ENCODE measurements around the gene HOXC6.

HOXC6 gene

DNA sequence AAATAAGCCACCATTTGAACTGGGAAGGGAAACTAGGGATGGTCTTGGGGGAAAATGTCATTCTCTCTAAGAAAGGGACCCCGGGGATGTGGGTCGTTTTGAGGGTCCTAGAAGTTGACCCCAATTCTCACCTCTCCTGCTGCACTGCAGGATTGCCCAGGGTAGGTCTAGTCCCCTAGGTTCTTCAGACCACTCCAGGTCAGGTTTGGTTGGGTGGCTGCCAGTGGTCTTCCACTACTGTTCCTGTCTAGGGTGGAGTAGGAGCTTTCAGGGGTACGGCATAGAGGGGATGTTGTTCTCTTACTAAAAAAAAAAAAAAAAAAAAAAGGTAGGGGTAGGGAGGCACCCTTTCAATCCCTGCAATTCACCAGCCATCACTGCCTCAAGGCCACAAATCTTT, 12.2 kb upstream of the HOXC6 start:
- DNase-seq (ENCODE audit: low spot score) = no peak

DNA sequence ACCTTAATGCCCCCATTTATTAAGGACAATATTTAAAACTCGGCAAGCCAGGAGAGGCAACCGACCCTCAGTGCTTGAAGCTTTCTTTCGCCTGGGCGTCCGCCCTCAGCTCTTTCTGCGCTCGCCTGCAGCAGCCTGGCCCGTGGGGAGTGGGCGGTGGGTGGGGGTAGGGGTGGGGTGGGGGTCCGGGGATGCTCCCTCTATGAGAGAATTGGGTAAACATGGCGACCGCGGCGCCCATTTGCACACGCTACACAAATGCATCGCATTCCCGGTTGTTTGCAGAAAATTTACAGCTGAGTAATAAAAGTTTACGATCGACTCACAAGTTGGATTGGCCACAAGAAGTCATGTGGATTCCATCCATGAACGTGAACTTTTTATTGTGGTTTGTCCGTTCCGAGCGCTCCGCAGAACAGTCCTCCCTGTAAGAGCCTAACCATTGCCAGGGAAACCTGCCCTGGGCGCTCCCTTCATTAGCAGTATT, 11.7 kb upstream of the HOXC6 start:
- no peak for DNase-seq (ENCODE audit: low spot score)

DNA sequence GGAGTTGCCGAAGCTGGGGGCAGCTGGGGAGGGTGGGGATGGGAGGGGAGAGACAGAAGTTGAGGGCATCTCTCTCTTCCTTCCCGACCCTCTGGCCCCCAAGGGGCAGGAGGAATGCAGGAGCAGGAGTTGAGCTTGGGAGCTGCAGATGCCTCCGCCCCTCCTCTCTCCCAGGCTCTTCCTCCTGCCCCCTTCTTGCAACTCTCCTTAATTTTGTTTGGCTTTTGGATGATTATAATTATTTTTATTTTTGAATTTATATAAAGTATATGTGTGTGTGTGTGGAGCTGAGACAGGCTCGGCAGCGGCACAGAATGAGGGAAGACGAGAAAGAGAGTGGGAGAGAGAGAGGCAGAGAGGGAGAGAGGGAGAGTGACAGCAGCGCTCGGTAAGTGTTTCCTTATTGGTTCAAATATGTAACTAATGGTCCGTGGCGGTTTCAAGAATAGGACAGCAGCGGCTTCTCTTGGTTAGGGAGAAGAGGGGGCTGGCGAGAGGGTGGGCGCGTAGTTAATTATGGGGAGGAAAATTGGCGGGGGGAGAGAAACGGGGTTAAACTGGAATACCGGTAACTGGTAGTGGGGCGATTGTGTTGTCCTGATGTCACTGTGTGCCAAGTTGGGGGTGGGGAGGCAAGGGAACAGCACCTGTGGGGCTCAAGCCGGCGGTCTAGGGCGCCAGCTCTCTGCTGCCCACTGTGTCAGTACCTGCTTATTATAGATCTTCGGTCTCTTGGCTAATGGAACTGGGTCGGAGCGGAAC, 11.0 kb upstream of the HOXC6 start:
- peak; percentile 59 for DNase-seq (ENCODE audit: low spot score)

DNA sequence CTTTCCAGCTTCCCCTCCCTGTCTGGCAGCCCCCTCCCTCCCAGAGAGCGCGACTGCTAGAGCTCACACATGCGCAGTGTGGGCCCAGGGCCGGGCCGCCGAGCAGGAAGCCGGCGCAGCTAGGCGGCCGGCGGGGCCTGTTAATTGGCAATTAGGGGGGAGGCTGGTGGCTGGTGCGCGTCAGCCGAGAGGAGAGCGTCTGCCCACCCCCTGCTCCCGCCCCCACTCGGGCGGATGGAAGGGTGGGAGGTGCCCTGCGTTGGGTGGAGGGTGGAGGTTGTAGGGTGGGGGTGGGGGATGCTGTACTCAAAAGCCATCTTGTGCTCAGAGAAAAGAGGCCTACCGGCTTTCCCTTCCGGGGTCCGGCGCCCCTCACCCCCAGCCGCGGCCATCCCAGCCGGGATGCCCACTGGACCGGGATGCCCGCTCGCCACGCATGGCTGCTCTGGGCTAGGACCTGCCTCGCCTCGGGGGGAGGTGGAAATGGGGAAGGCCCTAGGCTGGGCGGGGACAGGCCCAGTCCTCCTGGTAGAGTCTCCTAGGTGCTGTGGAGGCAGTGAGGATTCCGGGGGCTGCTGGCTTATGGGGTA, 10.3 kb upstream of the HOXC6 start:
- peak; percentile 95 for DNase-seq (ENCODE audit: low spot score)

DNA sequence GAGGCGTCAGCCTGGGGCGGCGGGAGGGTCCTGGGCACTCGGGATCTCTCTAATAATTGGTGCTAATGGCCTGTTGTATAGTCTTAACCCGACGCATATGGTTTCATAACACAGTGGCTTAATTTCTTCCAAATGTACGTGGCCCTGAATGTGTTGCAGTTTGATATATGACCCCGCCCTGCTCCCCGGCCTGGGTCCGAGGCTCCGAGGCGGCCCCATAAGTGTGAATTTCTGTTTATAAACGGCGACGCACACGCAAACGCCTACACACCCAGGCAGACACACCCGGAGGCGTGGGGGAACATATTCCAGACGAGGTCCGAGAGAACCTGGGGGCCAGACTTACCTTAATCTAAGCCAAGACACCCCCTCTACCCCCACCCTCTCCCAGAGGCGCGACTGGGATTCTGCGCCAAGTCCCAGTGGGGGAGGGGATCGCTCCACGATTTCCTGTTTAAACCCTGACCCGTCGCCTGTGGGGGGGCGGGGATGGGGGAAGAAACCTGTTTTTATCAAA, 9.7 kb upstream of the HOXC6 start:
- DNase-seq (ENCODE audit: low spot score) = no peak

DNA sequence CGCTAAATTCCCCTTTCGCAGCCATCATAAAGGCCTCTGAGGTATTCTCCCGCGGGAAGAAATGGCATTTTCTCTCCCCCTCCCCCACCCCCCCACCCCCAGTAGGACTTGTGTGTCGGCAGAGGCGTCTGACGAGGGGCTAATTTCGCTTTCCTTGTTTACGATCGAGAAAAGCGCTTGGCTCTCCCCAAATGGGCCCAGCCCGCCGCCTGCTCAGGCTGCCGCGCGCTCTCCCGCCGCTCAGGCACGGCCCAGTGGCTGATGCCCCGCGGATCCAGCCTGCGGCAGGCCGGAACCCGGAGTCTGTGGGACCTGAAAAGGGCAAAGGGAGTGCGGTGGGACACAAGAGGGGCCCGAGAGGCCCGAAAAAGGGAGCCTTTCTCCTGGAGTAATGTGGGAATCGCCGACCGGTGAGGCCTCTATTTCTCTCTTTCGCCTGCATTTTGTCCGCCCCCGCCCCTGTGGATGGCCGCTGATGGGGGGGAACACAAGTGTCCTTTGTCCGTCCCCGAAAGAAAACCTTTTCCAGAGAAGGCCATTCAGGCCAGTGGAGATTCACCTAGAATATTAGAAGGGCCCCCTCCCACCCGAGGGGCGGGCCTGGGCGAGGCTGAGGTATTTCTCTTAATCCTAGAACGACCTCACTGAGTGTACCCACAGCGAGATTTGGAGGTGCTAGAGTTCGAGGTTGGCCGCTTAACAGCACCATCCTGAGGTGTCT, 9.0 kb upstream of the HOXC6 start:
- no peak for DNase-seq (ENCODE audit: low spot score)

DNA sequence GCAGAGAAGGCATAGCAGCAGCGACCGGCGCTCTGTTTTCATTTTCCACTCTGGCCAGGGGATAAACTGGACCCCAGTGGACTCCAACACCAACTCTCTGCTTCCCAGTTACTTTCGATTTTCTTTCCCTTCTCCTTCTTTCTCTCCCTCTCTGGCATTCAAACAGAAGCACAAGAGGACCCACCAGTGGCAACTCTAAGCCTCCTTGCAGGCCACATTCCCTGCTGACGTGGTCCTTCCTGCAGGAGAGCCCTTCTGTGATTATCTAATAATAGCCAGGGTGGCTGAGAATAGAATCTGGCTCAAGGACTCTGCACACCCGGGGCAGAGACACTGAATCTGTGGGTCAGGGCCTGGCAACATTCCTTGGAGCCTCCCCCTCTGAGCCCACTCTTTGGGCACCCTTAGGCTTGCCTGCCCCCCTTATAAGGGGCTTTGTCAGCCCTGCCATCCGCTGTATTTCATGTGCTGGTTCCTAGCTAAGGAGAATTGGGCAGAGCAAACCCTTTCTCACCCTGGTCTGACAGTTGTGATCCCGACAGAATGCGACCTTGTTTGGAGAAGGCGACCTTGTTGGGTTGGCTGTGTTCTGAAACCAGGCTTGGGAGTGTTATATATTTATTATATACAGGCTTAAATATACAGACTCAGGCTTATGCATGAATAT, 8.2 kb upstream of the HOXC6 start:
- no peak for DNase-seq (ENCODE audit: low spot score)

DNA sequence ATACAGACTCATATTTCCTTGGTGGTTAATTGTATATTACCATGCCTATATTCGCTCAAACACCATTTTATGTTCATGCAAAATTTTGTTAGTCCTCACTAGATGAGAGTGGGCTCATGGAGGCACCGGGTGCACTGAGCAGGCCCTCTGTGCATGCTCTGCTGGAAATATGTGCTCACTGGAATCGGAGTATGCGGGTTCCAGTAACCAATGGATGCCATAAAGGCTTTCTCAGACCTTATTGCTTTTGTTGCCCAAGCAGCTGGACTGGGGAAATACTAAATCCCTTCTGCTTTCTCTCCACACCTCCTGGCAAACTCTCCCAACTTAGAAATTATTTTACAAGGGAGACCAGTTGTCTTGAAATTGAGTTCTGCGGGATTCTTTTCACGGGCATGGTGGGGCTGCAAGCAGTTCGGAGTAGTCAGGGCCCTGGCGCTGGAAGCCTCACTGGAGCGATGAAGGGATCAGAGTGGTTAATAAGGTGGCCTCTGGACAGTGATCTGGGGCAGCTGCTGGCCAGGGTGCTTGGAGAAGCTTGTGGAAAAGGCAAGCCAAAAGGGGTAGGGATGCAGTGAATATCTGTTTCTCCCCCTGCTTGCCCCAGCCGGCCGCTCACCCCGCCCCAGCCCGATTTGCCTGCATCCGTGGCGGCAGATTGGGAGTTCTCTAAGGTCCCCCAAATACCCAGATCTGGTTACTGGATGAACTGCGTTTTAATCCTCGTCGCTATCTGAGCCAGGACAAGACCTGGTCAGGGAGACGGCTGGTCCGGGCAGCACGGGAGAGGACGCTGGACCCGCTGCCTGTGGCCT, 7.4 kb upstream of the HOXC6 start:
- DNase-seq (ENCODE audit: low spot score) = no peak

DNA sequence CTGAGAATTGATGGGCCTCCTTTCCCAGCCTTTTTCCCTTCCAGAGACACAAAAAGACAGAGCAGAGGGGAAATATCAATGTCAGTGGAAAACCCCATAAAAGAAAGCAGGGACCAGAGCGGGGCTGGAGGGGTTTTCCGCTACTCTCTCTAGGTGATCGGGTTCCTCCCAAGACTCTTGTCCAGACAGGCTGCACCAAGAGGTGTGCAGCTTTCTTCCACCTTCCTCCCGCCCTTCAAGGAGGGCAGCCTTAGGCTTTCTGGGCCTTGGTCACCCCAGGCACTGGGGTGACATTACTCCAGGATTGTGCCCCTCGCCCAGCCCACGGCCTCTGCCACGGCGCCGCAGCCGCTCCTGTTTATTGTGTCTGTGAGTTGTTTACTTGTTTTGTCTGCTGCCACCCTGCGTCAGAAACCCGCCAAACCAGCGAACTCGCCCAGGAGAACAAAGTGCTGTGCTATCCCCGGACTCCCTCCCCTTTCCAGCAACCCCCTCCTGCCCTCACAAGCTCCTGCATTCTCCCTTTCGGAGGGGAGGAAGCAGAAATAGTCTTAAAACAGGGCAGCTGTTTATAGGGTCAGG, 6.7 kb upstream of the HOXC6 start:
- DNase-seq (ENCODE audit: low spot score) = no peak

DNA sequence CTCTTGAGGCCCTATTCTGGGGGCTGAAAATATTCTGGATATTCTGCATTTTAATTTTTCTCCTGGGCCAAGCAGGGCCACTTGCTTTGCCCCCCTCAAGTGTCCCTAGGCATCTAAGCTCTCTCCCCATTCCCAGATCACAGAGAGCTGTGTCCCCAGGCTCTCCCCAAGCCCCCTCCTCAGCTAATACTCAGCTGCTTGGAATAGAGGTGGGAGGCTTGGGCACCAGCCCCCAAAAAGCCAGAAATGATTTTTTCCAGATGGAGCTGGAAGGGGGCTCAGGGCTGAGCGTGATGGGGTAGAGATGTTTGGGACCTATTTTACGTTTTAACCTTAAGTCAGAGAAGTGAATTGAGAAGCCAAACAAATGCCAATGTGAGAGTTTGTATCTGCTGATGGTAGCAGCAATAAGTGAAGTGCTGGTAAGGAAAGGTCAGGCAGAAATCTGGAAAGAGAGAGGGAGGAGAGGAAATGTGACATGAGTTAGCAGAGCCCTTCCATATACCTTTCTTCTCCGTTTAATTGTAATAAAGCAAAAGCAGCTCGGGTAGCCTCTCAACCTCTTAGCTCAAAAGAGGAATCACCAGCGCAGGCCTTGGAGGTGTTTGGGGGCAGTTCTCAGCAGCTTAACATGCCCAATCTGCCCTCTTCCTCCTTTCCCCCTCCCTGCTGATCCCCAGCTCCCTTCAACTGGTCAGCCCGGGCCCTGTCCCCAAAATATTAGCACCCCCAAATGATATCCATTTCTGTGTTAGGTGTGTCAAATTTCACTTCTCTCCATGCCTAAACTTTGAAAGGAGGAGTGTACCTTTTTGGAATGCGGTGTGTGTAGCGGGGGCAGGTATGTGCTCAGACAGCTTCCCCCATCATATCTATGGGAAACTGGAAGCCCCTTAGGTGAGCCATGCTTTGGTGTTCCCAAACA, 5.0 kb upstream of the HOXC6 start:
- DNase-seq (ENCODE audit: low spot score) = no peak

DNA sequence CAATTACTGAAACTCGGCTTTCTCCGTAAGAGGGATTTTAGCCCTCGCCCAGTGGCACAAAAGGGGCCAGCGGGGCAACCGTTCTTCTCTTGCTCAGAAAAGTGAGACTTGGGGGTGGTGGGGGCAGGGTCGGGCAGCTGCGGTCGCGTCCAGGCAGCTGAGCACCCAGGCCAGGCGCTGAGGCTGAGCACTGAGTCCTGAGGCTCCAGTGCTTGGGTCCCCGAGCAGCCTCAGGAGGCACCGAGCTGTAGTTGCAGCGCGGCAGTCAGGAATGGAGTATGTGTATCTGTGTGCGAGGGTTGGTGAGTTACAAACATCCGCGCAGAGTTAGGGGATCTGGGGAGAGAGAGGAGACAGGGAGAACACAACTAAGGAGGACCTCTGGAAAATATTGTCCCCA, 4.1 kb upstream of the HOXC6 start:
- no peak for DNase-seq (ENCODE audit: low spot score)

DNA sequence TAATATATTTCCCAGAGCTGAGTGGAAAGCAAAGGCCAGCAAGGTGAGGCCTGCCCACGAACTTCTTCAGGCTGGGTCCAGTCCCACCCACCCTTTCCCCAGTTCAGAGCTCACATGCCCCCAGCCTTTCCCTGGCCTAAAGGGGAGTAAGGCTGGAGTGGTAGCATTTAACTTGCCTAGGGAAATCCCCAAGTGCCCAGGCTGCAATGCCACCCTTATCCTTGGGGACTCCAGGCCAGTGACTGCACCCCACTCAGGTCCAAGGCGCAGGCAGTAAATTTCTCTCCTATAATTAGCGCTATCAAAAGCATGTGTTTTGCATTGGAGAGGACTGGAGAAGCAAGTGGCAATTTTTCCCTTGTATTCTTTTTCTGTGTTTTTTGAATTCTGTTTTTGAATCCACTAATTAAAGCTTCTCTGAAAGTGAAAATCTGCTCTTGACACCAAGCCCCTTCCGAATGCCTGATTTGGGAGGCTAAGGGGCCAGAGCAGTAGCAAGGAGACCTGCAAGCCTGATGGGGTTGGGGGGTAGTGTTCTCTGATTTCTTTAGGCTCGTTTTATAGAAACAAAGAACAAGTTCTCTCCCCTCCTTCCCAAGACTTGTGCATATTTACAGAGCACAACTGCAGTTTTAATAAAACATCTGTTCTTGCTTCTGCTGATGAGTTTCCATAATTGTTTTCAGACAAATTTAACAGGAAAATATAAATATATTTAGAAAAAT, 3.5 kb upstream of the HOXC6 start:
- DNase-seq (ENCODE audit: low spot score) = no peak

DNA sequence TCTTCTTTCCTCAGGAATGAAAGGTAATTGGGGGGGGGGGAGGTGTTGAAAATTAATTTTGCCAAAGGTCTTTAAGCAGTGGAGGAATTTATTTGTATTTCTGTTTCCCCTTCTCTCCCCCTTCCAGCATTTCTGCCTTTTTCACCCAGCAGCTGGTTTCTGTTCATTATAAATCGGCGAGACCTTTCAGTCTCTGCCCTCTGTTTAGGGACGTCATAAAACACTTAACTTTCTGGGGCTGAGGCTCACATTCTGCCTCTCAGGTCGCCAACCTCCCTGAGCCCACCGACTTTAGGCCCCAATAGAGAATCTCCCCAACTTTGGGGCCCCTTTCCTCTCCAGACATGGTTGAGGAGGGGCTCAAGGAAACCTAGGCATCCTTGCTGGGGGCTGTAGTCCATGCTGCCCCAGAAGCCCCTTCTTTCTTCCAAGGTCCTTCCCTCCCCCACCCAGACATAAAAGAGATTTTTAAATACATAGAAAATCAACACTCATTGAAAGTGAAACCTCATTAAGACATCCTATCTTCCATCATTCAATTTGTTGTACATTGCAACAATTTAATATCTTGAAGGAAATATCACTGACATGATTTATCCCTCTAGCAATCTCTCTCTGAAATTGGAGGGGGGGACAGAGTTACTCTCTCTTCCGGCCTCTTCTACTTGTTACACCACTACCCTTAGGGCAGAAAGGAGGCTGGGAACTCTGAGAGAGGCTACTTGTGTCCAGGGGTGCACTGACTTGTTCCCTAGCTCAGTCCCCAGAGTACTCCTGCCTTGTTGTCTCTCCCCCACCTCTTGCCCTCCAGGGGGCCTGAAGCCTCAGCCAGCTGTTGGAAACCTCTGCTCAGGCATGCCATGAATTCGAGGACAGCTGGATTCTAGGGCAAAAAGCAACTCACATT, 2.5 kb upstream of the HOXC6 start:
- no peak for DNase-seq (ENCODE audit: low spot score)

DNA sequence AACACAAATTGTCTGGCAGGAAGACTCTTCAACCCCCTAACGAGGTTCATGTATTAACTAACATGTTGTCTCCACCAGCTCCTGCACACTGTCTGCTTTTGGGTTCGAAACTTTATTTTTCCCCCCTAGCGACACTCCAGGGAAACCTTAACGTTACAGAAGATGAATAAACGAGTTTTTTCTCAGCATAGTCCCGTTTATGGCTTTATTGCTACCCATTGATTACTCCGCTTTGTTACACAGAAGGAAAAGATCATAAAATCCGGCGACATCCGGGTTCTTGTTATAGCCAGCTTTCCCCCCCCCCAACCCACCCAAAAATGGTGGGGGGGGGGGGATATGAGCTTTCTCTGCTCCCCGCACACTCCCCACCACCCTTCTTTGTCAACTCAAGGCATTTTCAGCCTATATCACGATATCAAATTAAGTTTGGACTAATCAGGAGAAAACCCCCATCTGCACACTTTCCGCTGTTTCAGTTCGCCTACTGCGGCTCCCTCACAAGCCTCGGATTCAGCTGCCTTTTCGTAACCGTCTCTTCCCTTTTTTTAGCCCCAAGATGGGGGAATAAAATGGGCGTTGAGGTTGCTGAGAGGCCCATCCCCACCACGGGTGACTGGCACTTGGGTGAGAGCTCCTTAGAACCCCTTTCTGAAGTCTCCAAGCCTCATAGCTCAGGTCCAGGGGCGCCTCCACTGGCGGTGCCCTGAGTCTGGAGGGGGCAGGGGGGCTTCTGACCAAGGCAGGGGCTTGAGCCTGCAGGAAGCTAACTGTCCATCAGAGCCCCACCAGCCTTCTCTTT, 1.4 kb upstream of the HOXC6 start:
- no peak for DNase-seq (ENCODE audit: low spot score)

DNA sequence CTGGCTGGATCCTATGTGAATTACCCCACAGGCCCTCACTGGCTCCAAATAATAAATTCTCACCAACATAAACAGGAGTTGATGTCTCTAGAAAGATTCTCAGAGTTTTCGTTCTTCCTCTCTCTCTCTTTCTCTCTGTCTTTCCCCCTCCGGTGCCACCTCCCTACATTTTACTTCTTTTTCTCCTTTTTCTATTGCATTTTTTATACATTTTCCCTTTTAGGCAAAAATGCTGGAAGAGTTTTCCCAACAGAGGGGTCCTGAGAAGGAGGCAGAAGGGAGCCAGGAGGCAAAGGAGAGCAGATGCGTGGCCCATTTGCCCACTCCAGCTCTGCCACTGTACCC, 826 bp upstream of the HOXC6 start:
- DNase-seq (ENCODE audit: low spot score) = no peak

DNA sequence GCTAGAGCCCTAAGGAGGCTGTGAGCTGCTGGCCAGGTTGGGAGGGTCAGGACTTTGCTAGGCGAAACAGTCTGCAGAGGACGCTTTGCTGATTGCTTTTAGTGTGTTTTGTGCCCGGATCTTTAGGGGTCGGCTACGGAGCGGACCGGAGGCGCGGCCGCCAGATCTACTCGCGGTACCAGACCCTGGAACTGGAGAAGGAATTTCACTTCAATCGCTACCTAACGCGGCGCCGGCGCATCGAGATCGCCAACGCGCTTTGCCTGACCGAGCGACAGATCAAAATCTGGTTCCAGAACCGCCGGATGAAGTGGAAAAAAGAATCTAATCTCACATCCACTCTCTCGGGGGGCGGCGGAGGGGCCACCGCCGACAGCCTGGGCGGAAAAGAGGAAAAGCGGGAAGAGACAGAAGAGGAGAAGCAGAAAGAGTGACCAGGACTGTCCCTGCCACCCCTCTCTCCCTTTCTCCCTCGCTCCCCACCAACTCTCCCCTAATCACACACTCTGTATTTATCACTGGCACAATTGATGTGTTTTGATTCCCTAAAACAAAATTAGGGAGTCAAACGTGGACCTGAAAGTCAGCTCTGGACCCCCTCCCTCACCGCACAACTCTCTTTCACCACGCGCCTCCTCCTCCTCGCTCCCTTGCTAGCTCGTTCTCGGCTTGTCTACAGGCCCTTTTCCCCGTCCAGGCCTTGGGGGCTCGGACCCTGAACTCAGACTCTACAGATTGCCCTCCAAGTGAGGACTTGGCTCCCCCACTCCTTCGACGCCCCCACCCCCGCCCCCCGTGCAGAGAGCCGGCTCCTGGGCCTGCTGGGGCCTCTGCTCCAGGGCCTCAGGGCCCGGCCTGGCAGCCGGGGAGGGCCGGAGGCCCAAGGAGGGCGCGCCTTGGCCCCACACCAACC, 1.5 kb downstream of the HOXC6 start:
- no peak for DNase-seq (ENCODE audit: low spot score)

DNA sequence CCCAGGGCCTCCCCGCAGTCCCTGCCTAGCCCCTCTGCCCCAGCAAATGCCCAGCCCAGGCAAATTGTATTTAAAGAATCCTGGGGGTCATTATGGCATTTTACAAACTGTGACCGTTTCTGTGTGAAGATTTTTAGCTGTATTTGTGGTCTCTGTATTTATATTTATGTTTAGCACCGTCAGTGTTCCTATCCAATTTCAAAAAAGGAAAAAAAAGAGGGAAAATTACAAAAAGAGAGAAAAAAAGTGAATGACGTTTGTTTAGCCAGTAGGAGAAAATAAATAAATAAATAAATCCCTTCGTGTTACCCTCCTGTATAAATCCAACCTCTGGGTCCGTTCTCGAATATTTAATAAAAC, 2.2 kb downstream of the HOXC6 start:
- DNase-seq (ENCODE audit: low spot score) = no peak
